GM18909 (cell line): Measurements from ENCODE around the gene RTCB.

Experiments used
- ATAC-seq: cut with Tn5 transposase; IDR thresholded peaks from one replicate; pipeline ENCODE4 v1.9.1; 2021; ENCODE audit warnings: mild to moderate bottlenecking; ENCODE audit not compliant: unreplicated experiment, poor library complexity

The RTCB gene

DNA sequence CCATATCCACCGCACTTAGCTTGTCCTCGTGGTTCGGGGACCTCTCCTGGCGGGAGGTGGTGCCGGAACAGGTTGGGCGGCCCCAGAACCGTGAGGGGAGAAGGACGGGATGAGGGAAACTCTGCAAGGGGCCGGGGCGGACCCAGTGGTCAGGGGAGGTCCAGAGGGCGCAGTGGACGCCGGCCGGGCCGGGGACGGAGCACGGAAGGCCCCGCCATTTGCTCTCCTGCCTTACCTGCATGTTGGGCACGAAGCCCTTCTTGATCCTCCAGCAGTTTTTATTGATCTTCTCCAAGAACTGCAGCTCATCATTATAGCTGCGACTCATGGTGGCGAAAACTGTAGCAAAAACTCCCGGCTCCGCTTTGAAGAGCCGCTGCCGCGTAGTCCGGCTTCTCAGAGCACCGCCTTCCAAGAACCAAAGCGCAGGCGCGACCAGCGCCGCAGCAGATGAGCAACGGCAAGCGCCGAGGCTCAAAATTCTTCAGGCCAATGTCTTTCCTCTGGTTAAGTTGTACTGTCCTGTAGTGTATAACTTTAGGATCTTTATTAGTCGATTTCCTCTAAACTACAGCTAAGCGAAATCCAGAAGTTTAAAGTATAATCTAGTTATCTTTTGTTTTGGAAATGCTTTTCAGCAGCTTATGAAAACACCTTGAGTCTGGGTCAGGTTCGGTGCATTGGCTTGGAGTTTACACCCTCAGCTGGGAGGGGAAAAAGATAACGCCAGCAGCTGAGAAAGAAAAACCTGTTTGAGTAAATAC is at the start of gene RTCB:
RTCB (minus strand) TSS at position 419 of the 764 bp plus-strand sequence; CDS start at position 328, 91 bp downstream.
- ATAC-seq: peak; percentile 52

DNA sequence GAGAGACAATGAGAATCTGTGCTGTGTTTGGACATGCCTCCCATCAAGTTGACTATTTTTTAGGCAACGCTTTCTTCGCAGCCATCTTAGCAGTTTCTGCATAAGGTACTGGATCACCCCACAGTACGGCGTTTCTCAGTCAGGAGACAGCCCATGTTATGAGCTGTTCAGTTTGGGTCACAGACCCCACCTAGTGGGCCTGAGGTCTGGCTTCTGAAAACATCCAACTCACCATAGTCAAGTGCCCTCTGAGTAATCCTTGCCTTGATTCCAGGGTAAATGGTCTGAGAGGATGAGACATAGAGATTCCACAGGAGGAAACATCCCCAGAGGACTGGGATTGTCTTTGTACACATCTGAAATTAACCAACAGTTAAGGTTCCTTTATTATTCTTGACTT is 45.0 kb upstream of the RTCB start:
- ATAC-seq: no peak

- no peak for ATAC-seq
Measured at GRCh38 chr22:32448980-32449379, 36.9 kb upstream of the RTCB start.

DNA sequence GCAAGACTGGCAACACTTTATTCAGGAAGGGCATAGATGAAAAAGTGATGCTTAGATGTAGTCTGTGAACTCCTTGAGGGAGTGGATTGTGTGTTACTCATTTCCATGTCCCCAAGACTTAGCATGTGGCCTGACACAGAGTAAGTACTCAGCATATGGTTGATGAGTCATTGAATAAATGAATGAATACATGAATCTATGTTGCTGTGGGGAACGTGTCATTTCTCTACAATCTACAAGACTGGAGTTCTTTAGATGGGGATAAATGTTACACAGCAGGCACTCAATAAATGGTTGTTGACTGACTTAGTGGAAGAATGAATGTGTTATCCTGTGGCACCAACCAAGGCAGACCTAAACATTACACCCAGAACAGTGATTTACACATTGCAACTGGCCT is 34.3 kb upstream of the RTCB start:
- ATAC-seq: no peak

DNA sequence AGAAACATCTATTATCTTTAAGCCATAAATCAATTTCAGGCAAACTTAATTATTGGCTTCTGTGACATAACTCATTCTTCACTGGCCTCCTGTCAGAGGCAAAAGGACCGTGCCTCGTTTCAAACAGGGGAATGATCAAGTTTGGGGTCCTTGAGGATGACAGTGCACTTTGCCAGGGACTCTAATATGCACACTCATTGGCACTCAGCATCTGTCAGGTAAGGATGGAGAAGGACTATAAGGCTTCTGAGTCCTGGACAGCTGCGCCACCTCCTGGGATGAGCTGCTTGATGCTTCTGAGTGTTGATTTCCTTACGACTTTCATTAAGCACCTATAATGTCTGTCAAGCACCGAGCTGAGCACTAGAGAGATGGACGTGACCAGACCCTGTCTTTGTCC is 32.0 kb upstream of the RTCB start:
- ATAC-seq: no peak

DNA sequence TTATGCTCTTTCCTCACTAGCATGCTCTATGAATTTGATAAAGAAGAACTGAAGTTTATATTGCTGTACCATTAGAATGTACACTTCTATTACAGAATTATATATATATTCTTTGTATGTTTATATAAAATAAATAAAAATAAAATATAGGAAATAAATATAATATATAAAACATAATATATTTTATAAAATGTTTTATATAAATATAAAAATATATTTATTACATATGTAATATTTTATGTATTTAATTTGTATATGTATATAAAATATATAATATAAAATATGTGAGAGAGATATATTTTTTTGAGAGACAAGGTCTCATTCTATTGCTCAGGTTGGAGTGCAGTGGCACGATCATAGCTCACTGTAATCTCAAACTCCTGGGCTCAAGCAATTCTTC is 18.3 kb upstream of the RTCB start:
- no peak for ATAC-seq

- no peak for ATAC-seq
Measured at GRCh38 chr22:32426881-32427280, 14.8 kb upstream of the RTCB start.

DNA sequence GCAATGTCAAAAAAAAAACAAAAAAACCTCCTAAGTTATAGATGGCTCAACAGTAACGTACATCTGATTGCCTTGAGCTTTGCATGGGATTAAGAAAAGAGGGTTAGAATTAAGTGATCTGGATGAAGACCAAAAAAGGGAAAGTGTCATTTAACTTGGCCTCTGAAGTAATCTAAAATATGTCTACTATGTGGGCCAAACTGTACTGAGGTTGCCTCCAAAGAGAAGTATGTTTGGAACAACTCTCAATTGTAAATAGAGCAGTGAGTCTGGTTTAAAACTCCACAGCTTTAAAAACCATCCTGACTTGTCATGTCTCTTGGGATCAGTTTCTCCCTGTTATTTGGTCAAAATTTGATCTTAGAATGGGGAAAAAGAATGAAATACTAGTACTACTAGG is 11.6 kb upstream of the RTCB start:
- no peak for ATAC-seq

- no peak for ATAC-seq
Measured at GRCh38 chr22:32422062-32422461, 10.0 kb upstream of the RTCB start.

DNA sequence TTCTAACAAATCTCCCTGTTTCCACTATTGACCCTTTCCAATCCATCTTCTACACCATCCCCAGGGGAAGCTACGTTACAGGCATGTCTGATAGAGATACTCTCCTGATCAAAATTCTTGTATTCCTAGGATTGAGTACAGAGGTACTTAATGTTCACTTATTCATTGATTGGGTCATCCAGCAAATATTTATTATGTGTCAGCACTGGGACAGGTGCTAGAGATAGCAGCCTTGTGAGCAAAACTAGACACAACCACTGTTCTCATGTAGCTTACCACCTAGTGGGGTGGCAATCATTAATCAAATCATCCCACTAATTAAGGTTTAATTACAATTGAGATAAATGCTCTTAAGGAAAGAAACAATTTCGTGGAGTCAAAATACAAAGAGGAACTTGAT is 9.4 kb upstream of the RTCB start:
- ATAC-seq: no peak

- no peak for ATAC-seq
Measured at GRCh38 chr22:32417906-32418305, 5.9 kb upstream of the RTCB start.

DNA sequence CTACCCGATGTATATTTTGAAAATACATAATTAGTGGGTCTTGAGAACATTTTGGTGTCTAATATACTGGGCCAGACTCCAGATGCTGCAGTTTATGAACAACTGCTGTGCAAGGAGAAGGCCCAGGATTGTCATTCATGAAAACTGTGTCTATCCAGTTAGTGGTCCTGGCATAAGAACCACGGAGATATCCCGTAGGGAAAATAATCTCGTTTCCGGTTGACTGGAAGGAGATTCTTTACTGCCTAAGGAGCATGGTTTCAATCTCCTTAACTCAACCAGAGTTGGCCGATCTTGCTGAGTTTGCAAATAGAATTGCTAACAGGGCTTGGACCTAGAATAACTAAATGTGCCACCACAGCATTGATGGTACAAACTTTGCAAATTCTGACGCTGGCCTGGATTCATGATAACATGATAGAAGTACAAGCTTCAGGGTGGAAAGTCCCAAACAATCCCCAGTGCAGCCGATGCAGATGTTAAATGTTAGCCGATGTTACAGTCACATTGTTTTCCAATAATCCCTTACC is 4.6 kb upstream of the RTCB start:
- ATAC-seq: no peak

GRCh38 chr22:32414191-32414590 is 2.1 kb upstream of the RTCB start:
- ATAC-seq: no peak

GRCh38 chr22:32413719-32414118 is 1.7 kb upstream of the RTCB start:
- ATAC-seq: no peak

DNA sequence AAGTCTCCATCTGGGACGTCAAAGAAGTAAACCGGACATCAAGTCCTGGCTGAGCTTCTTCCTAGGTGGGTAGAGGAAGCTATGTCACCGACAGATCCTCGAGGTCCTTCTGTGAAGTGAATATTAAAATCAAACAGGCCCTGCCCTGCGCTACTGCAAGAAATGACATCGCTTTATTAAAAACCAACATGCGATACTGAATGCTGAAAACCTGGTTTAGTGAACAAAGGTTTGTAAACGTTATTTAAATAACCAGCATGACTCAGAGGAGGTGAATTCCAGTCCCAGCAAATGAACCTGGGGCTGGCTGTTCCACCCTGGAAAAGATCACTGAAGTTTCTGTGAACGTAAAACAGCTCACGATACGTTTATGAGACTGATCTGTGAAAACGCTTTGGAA is 645 bp downstream of the RTCB start:
- no peak for ATAC-seq

DNA sequence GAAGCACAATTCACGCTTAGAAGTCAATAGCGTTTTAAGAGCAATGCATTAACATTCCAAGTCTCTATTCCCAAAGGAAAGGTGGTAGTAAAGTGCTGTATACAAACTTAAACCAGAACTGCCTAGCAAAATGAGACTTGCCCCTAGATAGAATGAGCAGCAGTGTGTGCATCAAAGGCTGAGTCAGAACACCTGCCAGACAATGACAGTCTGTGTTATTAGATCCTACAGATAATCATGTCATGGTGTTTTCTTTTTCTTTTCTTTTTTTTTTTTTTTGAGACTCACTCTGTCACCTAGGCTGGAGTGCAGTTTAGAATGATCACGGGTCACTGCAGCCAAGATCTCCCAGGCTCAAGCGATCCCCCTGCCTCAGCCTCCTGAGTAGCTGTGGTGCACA is 1.6 kb downstream of the RTCB start:
- no peak for ATAC-seq

- ATAC-seq: no peak
Measured at GRCh38 chr22:32409977-32410376, 2.1 kb downstream of the RTCB start.

DNA sequence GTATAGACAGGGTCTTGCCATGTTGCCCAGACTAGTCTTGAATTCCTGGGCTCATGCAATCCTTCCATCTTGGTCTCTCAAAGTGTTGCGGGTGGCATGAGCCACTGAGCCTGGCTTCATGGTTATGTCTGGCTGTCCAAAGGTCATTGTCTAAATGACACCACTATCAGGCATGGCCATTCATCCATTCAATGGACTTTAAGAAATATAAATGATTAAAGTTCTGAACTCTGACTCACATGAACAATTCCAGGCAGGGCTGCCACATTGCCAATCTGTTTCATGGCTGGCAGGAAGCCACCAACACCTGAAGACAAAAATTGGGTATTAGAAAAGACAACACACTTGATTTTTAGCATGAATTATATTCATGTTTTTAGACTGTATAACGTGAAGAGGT is 4.1 kb downstream of the RTCB start:
- ATAC-seq: no peak

GRCh38 chr22:32407312-32407711 is 4.7 kb downstream of the RTCB start:
- no peak for ATAC-seq

DNA sequence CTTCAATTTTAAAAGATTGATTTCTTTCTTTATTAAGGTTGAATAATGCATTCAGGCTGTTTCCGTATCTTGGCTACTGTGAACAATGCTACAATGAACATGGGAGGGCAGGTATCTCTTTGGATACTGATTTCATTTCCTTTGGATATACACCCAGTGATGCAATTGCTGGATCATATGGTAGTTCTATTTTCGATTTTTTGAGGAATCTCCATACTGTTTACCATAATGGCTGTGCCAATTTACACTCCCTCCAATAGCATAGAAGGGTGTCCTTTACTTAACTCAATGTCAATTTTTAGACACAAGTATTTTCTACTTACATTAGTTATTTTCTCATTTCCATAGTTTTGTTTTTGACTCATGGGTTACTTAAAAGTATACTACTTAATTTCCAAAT is 8.0 kb downstream of the RTCB start:
- no peak for ATAC-seq

DNA sequence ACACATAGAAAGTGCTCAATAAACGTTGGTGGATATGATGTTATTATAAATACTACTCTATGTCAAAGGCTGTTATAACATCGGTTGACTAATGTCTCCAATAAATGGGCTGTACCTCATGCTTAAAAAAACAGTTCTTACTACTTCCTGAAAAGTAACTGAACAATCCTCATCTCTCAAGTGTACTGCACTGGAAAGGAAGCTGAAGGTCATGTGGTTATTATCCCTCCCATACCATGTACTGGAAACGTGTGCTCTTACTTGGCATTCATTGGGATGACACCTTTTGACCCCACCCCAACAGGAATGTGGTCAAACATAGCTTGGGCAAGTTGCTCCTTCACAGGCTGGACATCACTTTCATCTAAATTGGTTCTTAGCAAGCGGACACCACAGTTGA is 10.6 kb downstream of the RTCB start:
- no peak for ATAC-seq

GRCh38 chr22:32396746-32397145 is 15.3 kb downstream of the RTCB start:
- ATAC-seq: no peak
